ENCODE measurements around the gene LRRC19. TPM values are rescaled to one million over a fixed set of nuclear protein-coding genes. Genes with fewer than 3 reads are reported as not detected.

Gene LRRC19
- total RNA-seq, 1 donor from 2014 or later, result not detected

DNA sequence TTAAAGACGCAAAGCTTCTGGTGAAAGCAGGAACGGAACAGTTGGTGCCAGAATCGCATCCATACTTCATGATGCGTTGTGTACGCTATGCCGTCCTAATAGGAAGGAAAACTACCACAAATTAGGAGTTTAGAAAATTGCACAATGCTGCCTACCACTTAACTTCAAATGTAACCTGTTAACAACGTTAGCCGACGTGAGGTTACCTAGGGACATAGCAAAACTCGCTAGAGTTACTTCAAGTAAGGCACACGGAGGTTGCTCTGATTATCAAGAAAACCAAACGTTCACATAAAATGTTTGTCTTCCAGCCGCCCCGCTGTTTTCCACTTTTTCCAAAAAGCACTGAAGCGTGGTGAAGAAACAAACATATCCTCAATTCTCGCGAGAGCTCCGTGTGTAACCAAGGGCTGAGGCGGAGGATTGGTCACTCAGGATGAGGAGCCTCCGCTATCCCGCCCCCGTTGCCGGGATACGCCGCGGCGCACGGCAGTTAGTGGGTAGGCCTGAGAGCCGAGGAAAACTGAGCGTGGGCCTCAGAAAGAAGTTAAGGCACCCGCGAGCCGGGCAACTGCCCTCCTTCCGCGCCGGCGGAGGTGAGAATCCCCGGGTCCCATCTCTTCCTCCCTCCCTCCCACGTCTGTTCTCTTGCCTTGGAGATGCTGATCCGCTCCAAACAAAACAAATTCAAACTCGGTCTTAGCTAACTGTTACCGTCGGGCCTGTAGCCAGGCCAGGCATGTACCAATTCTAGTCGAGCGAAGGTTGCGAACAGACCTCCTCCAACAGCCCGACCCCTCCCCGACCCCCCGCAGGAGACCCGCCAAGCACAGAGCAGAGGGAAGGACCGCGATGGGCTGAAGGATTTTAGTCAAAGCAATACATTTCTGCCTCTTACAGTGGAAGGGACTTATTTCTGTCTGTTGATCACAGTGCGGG is 49.3 kb downstream of the LRRC19 start, which contains the start of gene IFT74:
Gene IFT74, plus strand, starts transcription at position 492 of the 939 bp plus-strand sequence. CDS start 5,556 bp downstream, outside the sequence.
- peak; percentile 96 for DNase-seq

- no peak for DNase-seq
Observed at GRCh38 chr9:26955222-26955903, 50.1 kb downstream of the LRRC19 start.

GRCh38 chr9:26954050-26954508 is 51.4 kb downstream of the LRRC19 start:
- DNase-seq, result no peak

DNA sequence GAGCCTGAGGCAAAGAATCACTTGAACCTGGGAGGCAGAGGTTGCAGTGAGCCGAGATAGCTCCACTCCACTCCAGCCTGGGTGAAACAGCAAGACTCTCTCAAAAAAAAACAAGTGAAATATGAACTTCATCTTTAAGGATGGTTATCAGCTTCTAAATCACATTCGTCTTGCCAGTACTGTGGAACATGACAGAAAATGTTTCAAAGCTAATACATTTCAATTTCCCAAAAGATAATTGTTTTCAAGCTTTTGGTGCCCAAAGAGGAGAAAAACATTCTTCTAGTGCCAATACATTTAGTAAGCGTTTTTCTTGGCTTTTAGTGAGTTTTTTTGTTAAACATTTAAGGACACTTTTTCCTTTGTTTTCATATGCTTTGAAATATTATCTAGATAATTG is 53.7 kb downstream of the LRRC19 start:
- DNase-seq, result no peak

DNA sequence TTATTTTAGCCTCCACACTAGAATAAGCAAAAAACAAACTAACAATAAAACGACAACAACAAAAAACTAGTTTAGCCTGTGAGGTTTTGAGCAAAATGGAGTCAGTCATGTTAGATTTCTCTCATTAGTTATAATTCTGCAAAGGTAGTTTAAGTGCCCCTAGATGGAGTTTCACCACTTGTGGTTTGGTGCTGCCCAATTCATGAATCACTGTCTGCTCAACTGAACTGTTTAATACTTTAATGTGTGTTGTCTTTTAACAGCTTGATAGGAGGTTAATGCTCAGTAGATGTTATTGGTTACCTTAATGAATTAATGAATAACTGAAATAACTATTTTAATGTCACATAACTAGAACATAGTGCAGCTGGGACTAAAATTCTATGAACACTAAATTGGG is 55.0 kb downstream of the LRRC19 start:
- no peak for DNase-seq

DNA sequence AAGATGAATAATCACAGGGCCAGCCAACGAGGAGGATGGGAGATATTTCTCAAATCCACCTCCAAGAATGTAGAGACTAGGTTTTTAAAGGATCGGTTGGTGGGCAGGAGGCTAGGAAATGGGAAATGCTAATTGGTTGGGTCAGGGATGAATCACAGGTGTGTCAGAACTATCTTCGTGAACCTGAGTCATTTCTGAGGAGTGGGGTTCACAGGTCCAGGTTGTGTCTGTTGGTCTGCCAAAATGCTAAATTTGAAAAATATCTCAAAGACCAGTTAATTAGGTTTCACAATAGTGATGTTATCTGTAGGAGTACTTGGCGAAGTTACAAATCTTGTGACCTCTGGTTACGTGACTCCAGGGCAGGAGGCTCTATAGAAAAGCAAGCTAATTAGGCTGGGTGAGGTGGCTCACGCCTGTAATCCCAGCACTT is 55.8 kb downstream of the LRRC19 start:
- DNase-seq, result no peak

- no peak for DNase-seq
Observed at GRCh38 chr9:26947736-26948135, 57.7 kb downstream of the LRRC19 start.

GRCh38 chr9:26946753-26947727 is 58.4 kb downstream of the LRRC19 start, which contains the start of gene PLAA:
Gene PLAA (minus strand): TSS chr9:26947242. CDS start chr9:26947045, 197 bp downstream.
- peak; percentile 90 for DNase-seq

DNA sequence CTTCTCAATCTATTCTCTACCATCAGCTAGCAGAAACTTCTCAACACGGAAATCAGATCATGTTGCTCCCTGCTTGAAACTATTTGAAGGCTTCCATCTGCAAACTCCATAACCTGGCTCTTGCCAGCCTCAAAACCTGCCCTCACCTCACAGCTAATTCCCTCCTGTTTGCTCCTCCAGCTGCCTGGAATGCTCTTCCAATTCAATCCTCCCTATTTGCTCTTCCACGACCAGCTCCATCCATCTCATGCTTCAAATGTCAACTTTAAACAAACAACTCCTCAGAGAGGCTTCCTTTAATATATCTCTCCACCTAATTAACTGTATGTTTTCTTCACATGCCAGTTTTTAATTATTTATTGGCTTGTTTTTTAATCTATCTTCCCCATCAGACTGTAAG is 59.9 kb downstream of the LRRC19 start:
- DNase-seq, result no peak

Other genes with a start within 250 kb of the LRRC19 start
- gene CAAP1, start 112.9 kb downstream of the LRRC19 start, total RNA-seq, result 19.3 TPM
- gene PLAA, start 58.4 kb downstream of the LRRC19 start, total RNA-seq, result 49.0 TPM
- gene IFT74, start 49.3 kb downstream of the LRRC19 start, total RNA-seq, result 17.3 TPM
- 8.0 TPM for gene TEK, start 103.6 kb upstream of the LRRC19 start, total RNA-seq